DOHH2 (cell line): ENCODE data around the gene TIRAP.

Experiments
- H3F3A ChIP-seq: fragments of 200-600 bp; sonication (generic), shearing (Covaris generic); 2 replicates; pipeline ENCODE4 v1.6.0; 2016; ENCODE audit warnings: antibody characterized with exemption, mild to moderate bottlenecking; ENCODE audit not compliant: control insufficient read depth, insufficient read depth
- H3K27ac ChIP-seq: fragments of 200-600 bp; sonication (generic); 2 replicates; pipeline ENCODE4 v1.5.1; 2014; ENCODE audit warnings: low read depth, mild to moderate bottlenecking, low read length, moderate library complexity
- H3K27me3 ChIP-seq: fragments of 200-600 bp; sonication (generic); 2 replicates; pipeline ENCODE4 v1.6.1; 2014; ENCODE audit warnings: mild to moderate bottlenecking, low read length, mixed read lengths; ENCODE audit not compliant: control insufficient read depth
- H3K36me3 ChIP-seq: fragments of 200-600 bp; sonication (generic); 2 replicates; pipeline ENCODE4 v1.6.1; 2014; ENCODE audit warnings: mild to moderate bottlenecking, low read length, moderate library complexity, mixed read lengths; ENCODE audit not compliant: control insufficient read depth
- H3K4me1 ChIP-seq: fragments of 200-600 bp; sonication (generic); 2 replicates; pipeline ENCODE4 v1.6.1; 2014; ENCODE audit warnings: mild to moderate bottlenecking, low read length, mixed read lengths; ENCODE audit not compliant: control insufficient read depth
- H3K4me2 ChIP-seq: fragments of 200-600 bp; sonication (generic); 2 replicates; pipeline ENCODE4 v1.6.0; 2014; ENCODE audit warnings: mild to moderate bottlenecking, low read length, moderate library complexity
- H3K4me3 ChIP-seq: fragments of 200-600 bp; sonication (generic); 2 replicates; pipeline ENCODE4 v1.5.1; 2014; ENCODE audit warnings: mild to moderate bottlenecking, low read length, mixed read lengths
- H3K79me2 ChIP-seq: fragments of 200-600 bp; sonication (generic); 2 replicates; pipeline ENCODE4 v1.6.1; 2014; ENCODE audit warnings: mild to moderate bottlenecking, low read length, mixed read lengths; ENCODE audit not compliant: control insufficient read depth
- H3K9me2 ChIP-seq: fragments of 200-600 bp; sonication (generic); replicated peaks from 2 replicates; pipeline ENCODE4 v1.6.1; 2014; ENCODE audit warnings: mild to moderate bottlenecking, low read length, mixed read lengths; ENCODE audit not compliant: control insufficient read depth
- H3K9me3 ChIP-seq: fragments of 200-600 bp; sonication (generic); 2 replicates; pipeline ENCODE4 v1.6.1; 2014; ENCODE audit warnings: antibody characterized with exemption, low read length, mixed read lengths; ENCODE audit not compliant: control insufficient read depth, insufficient read depth
- H4K20me1 ChIP-seq: fragments of 200-600 bp; sonication (generic); 2 replicates; pipeline ENCODE4 v1.6.0; 2014; ENCODE audit warnings: low read depth, mild to moderate bottlenecking, antibody characterized with exemption, low read length, moderate library complexity; ENCODE audit not compliant: control insufficient read depth, insufficient read depth
- CTCF ChIP-seq: fragments of 200-600 bp; sonication (generic); IDR thresholded peaks from one replicate; pipeline ENCODE4 v1.5.1; 2014; ENCODE audit warnings: antibody characterized with exemption, mild to moderate bottlenecking, low read depth, low read length; ENCODE audit not compliant: poor library complexity, severe bottlenecking
- EZH2phosphoT487 ChIP-seq: fragments of 200-600 bp; sonication (generic); IDR thresholded peaks from 2 replicates; pipeline ENCODE4 v1.6.1; 2017; ENCODE audit warnings: borderline replicate concordance, mild to moderate bottlenecking, antibody characterized with exemption, low read length, moderate library complexity, mixed read lengths

Gene TIRAP

DNA sequence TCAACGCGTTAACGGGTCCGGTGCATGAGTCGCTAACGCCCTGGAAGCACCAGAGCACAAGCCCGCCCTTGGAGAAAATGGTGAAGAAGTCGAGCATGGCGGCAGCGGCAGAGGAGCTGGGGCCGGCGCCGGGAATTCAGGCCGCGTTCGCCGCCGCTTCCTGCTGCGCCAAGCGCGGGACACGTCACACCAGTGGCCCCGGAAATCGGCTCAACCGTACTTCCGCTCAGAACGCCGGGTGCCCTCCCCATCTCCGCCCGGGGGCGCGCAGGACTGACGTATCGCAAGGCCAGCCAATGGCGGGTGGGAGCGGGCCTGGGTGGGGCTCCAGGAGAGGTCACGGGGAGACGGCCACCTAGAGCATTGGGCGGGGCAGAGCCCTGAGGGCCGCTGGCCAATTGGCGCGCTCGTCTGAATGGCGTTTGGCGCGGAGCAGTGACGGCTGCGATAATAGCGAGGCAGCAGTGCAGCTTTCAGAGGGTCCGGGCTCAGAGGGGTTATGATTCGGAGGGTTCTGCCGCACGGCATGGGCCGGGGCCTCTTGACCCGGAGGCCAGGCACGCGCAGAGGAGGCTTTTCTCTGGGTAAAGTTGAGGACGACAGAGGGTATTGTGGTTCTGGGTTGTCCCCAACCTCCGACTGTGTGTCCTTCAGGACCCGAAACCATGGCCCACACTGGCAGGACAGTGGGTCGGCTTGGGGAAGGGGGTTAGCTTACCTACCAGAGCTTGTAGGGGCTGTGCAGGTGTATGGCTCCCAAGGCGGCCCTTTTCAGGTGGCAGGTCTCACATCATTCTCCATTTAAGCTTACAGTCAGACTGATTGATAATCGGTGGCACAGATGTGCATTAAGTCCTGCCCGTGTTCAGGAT, 13.9 kb upstream of the TIRAP start, which contains the start of the genes FOXRED1 and SRPRA:
FOXRED1 (plus strand) TSS at position 447 of the 872 bp plus-strand sequence; CDS start at position 500, 53 bp downstream.
SRPRA (minus strand) TSS at position 188 of the 872 bp plus-strand sequence; CDS start at position 97, 91 bp downstream.
- no peaks in the 10 kb centered on the region for H3K9me3 ChIP-seq
- no peaks in the 10 kb centered on the region for H3K9me2 ChIP-seq
- peaks cover 22% of the 10 kb centered on the region for H3K4me1 ChIP-seq
- H3K27ac ChIP-seq: peak within 1 kb of the TSS; percentile 40
- peaks cover 72% of the 10 kb centered on the region for H3K36me3 ChIP-seq
- H3F3A ChIP-seq: no peaks in the 10 kb centered on the region
- H3K27me3 ChIP-seq: no peaks in the 10 kb centered on the region
- H3K4me3 ChIP-seq: peak within 1 kb of the TSS; percentile 99
- peak within 1 kb of the TSS; percentile 95 for H3K4me2 ChIP-seq
- TF ChIP-seq EZH2phosphoT487 (no peak), CTCF (no peak)
- peaks cover 59% of the 10 kb centered on the region for H3K79me2 ChIP-seq
- peaks cover 6% of the 10 kb centered on the region; the same call in 1 of the 2 replicates for H4K20me1 ChIP-seq

GRCh38 chr11:126277322-126277721, 5.6 kb upstream of the TIRAP start:
- H3K4me1 ChIP-seq: peaks cover 23% of the 10 kb centered on the region
- no peak for TF ChIP-seq EZH2phosphoT487
- no peak for TF ChIP-seq CTCF
- H4K20me1 ChIP-seq: no peaks in the 10 kb centered on the region
- H3K79me2 ChIP-seq: no peaks in the 10 kb centered on the region
- H3F3A ChIP-seq: peaks cover 15% of the 10 kb centered on the region; the same call in 1 of the 2 replicates
- H3K36me3 ChIP-seq: peaks cover 55% of the 10 kb centered on the region
- H3K27me3 ChIP-seq: no peaks in the 10 kb centered on the region
- H3K4me2 ChIP-seq: no peak overlapping the region
- no peaks in the 10 kb centered on the region for H3K9me2 ChIP-seq
- H3K9me3 ChIP-seq: no peaks in the 10 kb centered on the region
- no peak overlapping the region for H3K4me3 ChIP-seq
- H3K27ac ChIP-seq: no peak overlapping the region

DNA sequence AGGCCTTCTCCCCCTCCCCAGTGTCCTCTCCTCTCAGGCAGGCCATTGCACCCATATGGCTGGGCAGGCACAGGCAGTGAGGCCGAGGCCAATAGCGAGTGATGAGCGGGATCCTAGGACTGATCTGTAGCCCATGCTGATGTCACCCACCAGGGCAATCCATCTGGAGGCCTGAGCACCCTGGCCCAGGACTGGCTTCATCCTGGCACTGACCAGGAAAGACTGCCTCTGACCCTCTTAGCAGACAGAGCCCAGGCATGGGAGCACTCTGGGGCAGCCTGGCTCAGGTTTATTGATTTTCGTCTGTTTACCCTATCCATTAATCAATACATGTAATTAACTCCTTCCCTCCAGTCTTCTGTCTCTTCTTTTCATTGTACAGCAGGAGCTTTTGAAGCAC, 5.1 kb upstream of the TIRAP start:
- no peaks in the 10 kb centered on the region for H3K9me2 ChIP-seq
- H3K36me3 ChIP-seq: peaks cover 50% of the 10 kb centered on the region
- H4K20me1 ChIP-seq: no peaks in the 10 kb centered on the region
- H3K4me2 ChIP-seq: no peak overlapping the region
- no peak overlapping the region for H3K27ac ChIP-seq
- no peaks in the 10 kb centered on the region for H3K27me3 ChIP-seq
- peaks cover 28% of the 10 kb centered on the region for H3K4me1 ChIP-seq
- TF ChIP-seq CTCF (no peak), EZH2phosphoT487 (no peak)
- H3K79me2 ChIP-seq: no peaks in the 10 kb centered on the region
- no peaks in the 10 kb centered on the region for H3K9me3 ChIP-seq
- H3F3A ChIP-seq: peaks cover 15% of the 10 kb centered on the region; the same call in 1 of the 2 replicates
- no peak overlapping the region for H3K4me3 ChIP-seq
